IMR-90 (cell line): Measurements from ENCODE around the gene GNG2. TPM values are rescaled to one million over a fixed set of nuclear protein-coding genes. Genes with fewer than 3 reads are reported as not detected.

Source experiments
- ATAC-seq: fragments of 200-7000 bp; cut with Tn5 transposase; 2 replicates; pipeline ENCODE4 v1.9.1; 2020; ENCODE audit warnings: low read depth, mild to moderate bottlenecking, moderate library complexity
- BruUV-seq: library from RNA; stranded (reverse); fragments of 400-500 nt; replicated peaks from 2 replicates; lab custom pipeline; 2021; lab: Mats Ljungman, UMichigan
- CTCF ChIA-PET: fragments of 300-600 bp; formaldehyde crosslinking; extraction: SDS; loops from one replicate; lab custom pipeline; 2021; ENCODE audit warnings: antibody characterized with exemption; lab: Yijun Ruan, JAX
- POLR2A ChIA-PET: fragments of 300-600 bp; sonication (Branson Sonifier 250); formaldehyde crosslinking; loops from one replicate; lab custom pipeline; 2022; ENCODE audit warnings: antibody characterized with exemption; ENCODE audit not compliant: unreplicated experiment; lab: Charles Lee
- DNase-seq: peaks from one replicate; pipeline ENCODE4 v3.0.0; 2013
- H2AFZ ChIP-seq: replicated peaks from 2 replicates; pipeline ENCODE3; 2013; ENCODE audit warnings: low read length, mild to moderate bottlenecking; ENCODE audit not compliant: poor library complexity
- H2AK5ac ChIP-seq: 2 replicates; pipeline ENCODE4 v1.6.1; 2013; ENCODE audit warnings: low read depth, low read length, inconsistent platforms
- H2AK9ac ChIP-seq: replicated peaks from 2 replicates; pipeline ENCODE3; 2013; ENCODE audit warnings: mild to moderate bottlenecking, low read depth, low read length, moderate library complexity; ENCODE audit not compliant: poor library complexity
- H2BK120ac ChIP-seq: 2 replicates; pipeline ENCODE4 v1.6.1; 2013; ENCODE audit warnings: low read depth, low read length, inconsistent platforms
- H2BK15ac ChIP-seq: 3 replicates; pipeline ENCODE4 v1.6.1; 2013; ENCODE audit warnings: low read depth, low read length, inconsistent platforms
- H2BK20ac ChIP-seq: 2 replicates; pipeline ENCODE4 v1.6.1; 2013; ENCODE audit warnings: low read depth, mild to moderate bottlenecking, inconsistent platforms, low read length, moderate library complexity
- H2BK5ac ChIP-seq: 2 replicates; pipeline ENCODE4 v1.6.1; 2013; ENCODE audit warnings: mild to moderate bottlenecking, low read depth, low read length, inconsistent platforms; ENCODE audit not compliant: poor library complexity, severe bottlenecking
- H3K14ac ChIP-seq: replicated peaks from 2 replicates; pipeline ENCODE4 v1.6.1; 2013; ENCODE audit warnings: low read depth, low read length, inconsistent platforms
- H3K18ac ChIP-seq: 2 replicates; pipeline ENCODE4 v1.6.1; 2013; ENCODE audit warnings: low read depth, low read length, control low read depth
- H3K23ac ChIP-seq: 2 replicates; pipeline ENCODE4 v1.6.1; 2013; ENCODE audit warnings: low read depth, low read length, inconsistent platforms
- H3K27ac ChIP-seq: 2 replicates; pipeline ENCODE4 v1.5.1; 2013; ENCODE audit warnings: mild to moderate bottlenecking, control low read depth, low read length; ENCODE audit not compliant: insufficient read depth
- H3K27me3 ChIP-seq: 2 replicates; pipeline ENCODE4 v1.6.1; 2013; ENCODE audit warnings: low read length; ENCODE audit not compliant: control insufficient read depth, insufficient read depth
- H3K36me3 ChIP-seq: 2 replicates; pipeline ENCODE4 v1.6.1; 2013; ENCODE audit warnings: low read length, mixed read lengths; ENCODE audit not compliant: control insufficient read depth, insufficient read depth
- H3K4ac ChIP-seq: 2 replicates; pipeline ENCODE4 v1.6.1; 2013; ENCODE audit warnings: low read depth, low read length, inconsistent platforms
- H3K4me1 ChIP-seq: 2 replicates; pipeline ENCODE4 v1.6.1; 2013; ENCODE audit warnings: low read length, mixed read lengths; ENCODE audit not compliant: control insufficient read depth, insufficient read depth
- H3K4me2 ChIP-seq: 2 replicates; pipeline ENCODE4 v1.6.1; 2013; ENCODE audit warnings: low read depth, mild to moderate bottlenecking, control low read depth, low read length, moderate library complexity
- H3K4me3 ChIP-seq: 2 replicates; pipeline ENCODE4 v1.5.1; 2013; ENCODE audit warnings: low read depth, mild to moderate bottlenecking, control low read depth, low read length, moderate library complexity; ENCODE audit not compliant: insufficient read depth
- H3K56ac ChIP-seq: 2 replicates; pipeline ENCODE4 v1.6.1; 2013; ENCODE audit warnings: low read length, inconsistent platforms; ENCODE audit not compliant: insufficient read depth; ENCODE audit errors: extremely low read depth
- H3K79me1 ChIP-seq, 2 experiments: 2 replicates each; pipeline ENCODE4 v1.6.1; 2013; ENCODE audit warnings: low read length in 2 of 2, inconsistent platforms in 1 of 2, low read depth in 1 of 2
- H3K9ac ChIP-seq: 2 replicates; pipeline ENCODE4 v1.6.1; 2013; ENCODE audit warnings: low read depth, low read length, control low read depth
- H3K9me1 ChIP-seq: 2 replicates; pipeline ENCODE4 v1.6.1; 2013; ENCODE audit warnings: low read length, inconsistent platforms; ENCODE audit not compliant: insufficient read depth
- H3K9me3 ChIP-seq: 2 replicates; pipeline ENCODE4 v1.6.1; 2013; ENCODE audit warnings: low read length; ENCODE audit not compliant: control insufficient read depth, insufficient read depth
- H4K20me1 ChIP-seq: 2 replicates; pipeline ENCODE4 v1.6.1; 2013; ENCODE audit warnings: low read length, inconsistent platforms; ENCODE audit not compliant: insufficient read depth
- H4K5ac ChIP-seq: 2 replicates; pipeline ENCODE4 v1.6.1; 2013; ENCODE audit warnings: mild to moderate bottlenecking, low read depth, low read length, control low read depth
- H4K8ac ChIP-seq, 2 experiments: 2 replicates each; pipeline ENCODE4 v1.6.1; 2013; ENCODE audit warnings: low read depth in 2 of 2, low read length in 2 of 2, control low read depth in 1 of 2, inconsistent platforms in 1 of 2
- H4K91ac ChIP-seq: 2 replicates; pipeline ENCODE4 v1.6.1; 2013; ENCODE audit warnings: low read depth, low read length, inconsistent platforms; ENCODE audit not compliant: insufficient read depth
- BHLHE40 ChIP-seq: fragments of 150-350 bp; IDR thresholded peaks from 2 replicates; pipeline ENCODE4 v1.6.1; 2016; ENCODE audit warnings: mild to moderate bottlenecking, low read depth, low read length
- CEBPB ChIP-seq: IDR thresholded peaks from 2 replicates; pipeline ENCODE4 v1.6.1; 2012; ENCODE audit warnings: low read depth, low read length, improper control_type of control experiment
- CHD1 ChIP-seq: IDR thresholded peaks from 2 replicates; pipeline ENCODE4 v1.6.1; 2012; ENCODE audit warnings: low read depth, low read length, improper control_type of control experiment
- FOS ChIP-seq: fragments of 150-350 bp; IDR thresholded peaks from 2 replicates; pipeline ENCODE4 v1.6.1; 2016; ENCODE audit warnings: low read depth, low read length
- MAFK ChIP-seq: IDR thresholded peaks from 2 replicates; pipeline ENCODE4 v1.6.1; 2012; ENCODE audit warnings: low read depth, low read length, improper control_type of control experiment
- MAZ ChIP-seq: IDR thresholded peaks from 2 replicates; pipeline ENCODE4 v1.6.1; 2012; ENCODE audit warnings: low read depth, mild to moderate bottlenecking, low read length, improper control_type of control experiment, moderate library complexity, borderline replicate concordance
- MXI1 ChIP-seq: IDR thresholded peaks from 2 replicates; pipeline ENCODE4 v1.6.1; 2012; ENCODE audit warnings: low read depth, mild to moderate bottlenecking, low read length, moderate library complexity, borderline replicate concordance
- NFE2L2 ChIP-seq: fragments of 150-350 bp; IDR thresholded peaks from 2 replicates; pipeline ENCODE4 v1.6.1; 2016; ENCODE audit warnings: low read depth, mild to moderate bottlenecking, low read length
- POLR2A ChIP-seq: IDR thresholded peaks from 2 replicates; pipeline ENCODE4 v1.6.1; 2012; ENCODE audit warnings: mild to moderate bottlenecking, low read depth, low read length
- RAD21 ChIP-seq: IDR thresholded peaks from 2 replicates; pipeline ENCODE4 v1.6.1; 2012; ENCODE audit warnings: low read length, improper control_type of control experiment
- RCOR1 ChIP-seq: IDR thresholded peaks from 2 replicates; pipeline ENCODE4 v1.6.1; 2012; ENCODE audit warnings: mild to moderate bottlenecking, low read length, improper control_type of control experiment; ENCODE audit not compliant: insufficient replicate concordance
- RFX5 ChIP-seq: IDR thresholded peaks from 2 replicates; pipeline ENCODE4 v1.8.0; 2012; ENCODE audit warnings: low read depth, mild to moderate bottlenecking, low read length, moderate library complexity
- SMC3 ChIP-seq: fragments of 150-350 bp; IDR thresholded peaks from 2 replicates; pipeline ENCODE4 v1.6.1; 2016; ENCODE audit warnings: low read depth, mild to moderate bottlenecking, antibody characterized with exemption, low read length, moderate library complexity
- WGBS, 2 experiments: methylation state at CpG; one replicate each; pipeline versions ENCODE4 v1.1.5 to v1.1.7; 2013; ENCODE audit warnings: missing lambda C conversion rate in 2 of 2; ENCODE audit not compliant: insufficient read length in 1 of 2; ENCODE audit errors: extremely low coverage in 2 of 2; 5-methylcytosine and 5-hydroxymethylcytosine counted together
- dilution Hi-C: fragments of 300-500 bp; cut with HindIII; formaldehyde crosslinking; loops from one replicate; pipeline ENCODE4 v1.14.3; 2018; ENCODE audit warnings: low sequenced_read_pairs; ENCODE audit not compliant: unreplicated experiment
- in situ Hi-C: fragments of 300-500 bp; cut with MboI; formaldehyde crosslinking; loops from 3 replicates; pipeline ENCODE4 v1.14.3; 2019; ENCODE audit warnings: low sequenced_read_pairs, inconsistent platforms, mixed read lengths
- intact Hi-C: fragments of 100-400 bp; cut with micrococcal nuclease; formaldehyde crosslinking; loops from 2 replicates; pipeline ENCODE4 v1.10.0; 2022
- polyA plus RNA-seq, 3 experiments: library from polyadenylated mRNA; depleted of rRNA; stranded (reverse); fragments of >200 nt; gene quantifications; 2 replicates each; pipeline ENCODE4 v1.2.3, GENCODE V29; 2012; ENCODE audit warnings: low replicate concordance in 1 of 3
- total RNA-seq: library from RNA; depleted of rRNA; stranded (reverse); fragments of >200 nt; gene quantifications from 2 replicates; pipeline ENCODE4 v1.2.3, GENCODE V29; 2012
- TF ChIP-seq, protein P1 (sequence below): conservative IDR thresholded peaks from 2 replicates; pipeline ENCODE4 v1.5.1; 2012; ENCODE audit warnings: mild to moderate bottlenecking, low read depth, low read length, improper control_type of control experiment
- TF ChIP-seq, protein P2 (sequence below): fragments of 150-350 bp; IDR thresholded peaks from 2 replicates; pipeline ENCODE4 v1.6.1; 2016; ENCODE audit warnings: low read depth, mild to moderate bottlenecking, low read length, moderate library complexity, borderline replicate concordance
- TF ChIP-seq, protein P3 (sequence below): fragments of 150-350 bp; IDR thresholded peaks from 2 replicates; pipeline ENCODE4 v1.6.1; 2017; ENCODE audit warnings: mild to moderate bottlenecking, antibody characterized with exemption, low read length, low read depth

GNG2 gene
- total and polyA plus RNA-seq, 2 of the 4 experiments (the other 2 are of a cell fraction), result 13.1 to 14.6 TPM

DNA sequence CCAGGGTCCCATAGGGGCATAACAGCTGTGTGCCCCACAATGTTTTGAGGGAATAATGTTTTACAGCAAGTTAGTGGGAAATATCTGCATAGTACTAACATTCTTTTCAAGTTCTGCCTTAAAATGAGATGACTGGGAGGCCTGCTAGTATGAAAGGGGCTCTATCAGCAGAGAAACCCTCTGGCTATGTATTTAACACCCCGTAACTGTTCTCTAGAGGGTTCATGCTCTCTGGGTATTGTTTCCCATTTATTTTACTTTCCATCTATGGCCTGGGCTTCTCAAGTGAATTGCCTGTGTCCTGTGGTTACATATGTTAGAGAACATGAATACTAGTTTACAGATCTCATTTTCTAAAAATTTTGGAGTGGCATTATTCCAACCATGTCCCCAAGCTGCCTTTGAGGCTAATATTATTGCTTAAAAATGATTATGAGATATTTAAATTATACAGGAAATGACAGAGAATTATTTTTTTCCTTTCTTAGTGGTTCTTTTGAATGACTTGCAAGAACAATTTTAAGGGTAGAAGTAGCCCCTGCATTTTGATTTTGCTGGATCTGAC is 37.5 kb downstream of the GNG2 start:
- ChIA-PET CTCF (no interaction called here), POLR2A (no interaction called here)
- Histone ChIP-seq H3K27me3 (no peaks in the 10 kb centered on the region), H3K9ac (no peak overlapping the region), H3K14ac (no peak overlapping the region), H3K4me1 (peaks cover 2% of the 10 kb centered on the region; the same call in 1 of the 2 replicates), H2BK20ac (no peak overlapping the region), H4K20me1 (no peaks in the 10 kb centered on the region), H3K4me2 (no peak overlapping the region), H2AFZ (no peak overlapping the region), H4K91ac (no peak overlapping the region), H3K9me3 (no peaks in the 10 kb centered on the region), H3K23ac (no peak overlapping the region), H3K4me3 (no peak overlapping the region), H3K56ac (no peak overlapping the region), H3K79me1 (peaks cover 0 to 6% of the 10 kb centered on the region in 2 experiments; a peak in 1 of 4 replicates), H3K18ac (no peak overlapping the region), H4K8ac (no peak overlapping the region), H3K4ac (no peak overlapping the region), H4K5ac (no peak overlapping the region), H2BK15ac (no peak overlapping the region), H2AK5ac (no peak overlapping the region), H2BK120ac (no peak overlapping the region), H2AK9ac (no peak overlapping the region), H3K9me1 (peaks cover 5% of the 10 kb centered on the region; the same call in 1 of the 2 replicates), H2BK5ac (no peak overlapping the region), H3K36me3 (no peaks in the 10 kb centered on the region), H3K27ac (no peak overlapping the region)
- TF ChIP-seq RAD21, result no peak
- no peak for TF ChIP-seq SMC3
- TF ChIP-seq, protein P1, sequence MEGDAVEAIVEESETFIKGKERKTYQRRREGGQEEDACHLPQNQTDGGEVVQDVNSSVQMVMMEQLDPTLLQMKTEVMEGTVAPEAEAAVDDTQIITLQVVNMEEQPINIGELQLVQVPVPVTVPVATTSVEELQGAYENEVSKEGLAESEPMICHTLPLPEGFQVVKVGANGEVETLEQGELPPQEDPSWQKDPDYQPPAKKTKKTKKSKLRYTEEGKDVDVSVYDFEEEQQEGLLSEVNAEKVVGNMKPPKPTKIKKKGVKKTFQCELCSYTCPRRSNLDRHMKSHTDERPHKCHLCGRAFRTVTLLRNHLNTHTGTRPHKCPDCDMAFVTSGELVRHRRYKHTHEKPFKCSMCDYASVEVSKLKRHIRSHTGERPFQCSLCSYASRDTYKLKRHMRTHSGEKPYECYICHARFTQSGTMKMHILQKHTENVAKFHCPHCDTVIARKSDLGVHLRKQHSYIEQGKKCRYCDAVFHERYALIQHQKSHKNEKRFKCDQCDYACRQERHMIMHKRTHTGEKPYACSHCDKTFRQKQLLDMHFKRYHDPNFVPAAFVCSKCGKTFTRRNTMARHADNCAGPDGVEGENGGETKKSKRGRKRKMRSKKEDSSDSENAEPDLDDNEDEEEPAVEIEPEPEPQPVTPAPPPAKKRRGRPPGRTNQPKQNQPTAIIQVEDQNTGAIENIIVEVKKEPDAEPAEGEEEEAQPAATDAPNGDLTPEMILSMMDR, result no peak
- no peak for TF ChIP-seq CEBPB
- no peak for TF ChIP-seq BHLHE40
- no peak for TF ChIP-seq FOS
- TF ChIP-seq RCOR1, result no peak
- no peak for TF ChIP-seq RFX5
- TF ChIP-seq, protein P2, sequence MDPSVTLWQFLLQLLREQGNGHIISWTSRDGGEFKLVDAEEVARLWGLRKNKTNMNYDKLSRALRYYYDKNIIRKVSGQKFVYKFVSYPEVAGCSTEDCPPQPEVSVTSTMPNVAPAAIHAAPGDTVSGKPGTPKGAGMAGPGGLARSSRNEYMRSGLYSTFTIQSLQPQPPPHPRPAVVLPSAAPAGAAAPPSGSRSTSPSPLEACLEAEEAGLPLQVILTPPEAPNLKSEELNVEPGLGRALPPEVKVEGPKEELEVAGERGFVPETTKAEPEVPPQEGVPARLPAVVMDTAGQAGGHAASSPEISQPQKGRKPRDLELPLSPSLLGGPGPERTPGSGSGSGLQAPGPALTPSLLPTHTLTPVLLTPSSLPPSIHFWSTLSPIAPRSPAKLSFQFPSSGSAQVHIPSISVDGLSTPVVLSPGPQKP, result no peak
- TF ChIP-seq, protein P3, sequence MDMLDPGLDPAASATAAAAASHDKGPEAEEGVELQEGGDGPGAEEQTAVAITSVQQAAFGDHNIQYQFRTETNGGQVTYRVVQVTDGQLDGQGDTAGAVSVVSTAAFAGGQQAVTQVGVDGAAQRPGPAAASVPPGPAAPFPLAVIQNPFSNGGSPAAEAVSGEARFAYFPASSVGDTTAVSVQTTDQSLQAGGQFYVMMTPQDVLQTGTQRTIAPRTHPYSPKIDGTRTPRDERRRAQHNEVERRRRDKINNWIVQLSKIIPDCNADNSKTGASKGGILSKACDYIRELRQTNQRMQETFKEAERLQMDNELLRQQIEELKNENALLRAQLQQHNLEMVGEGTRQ, result no peak
- TF ChIP-seq POLR2A, result no peak
- TF ChIP-seq CHD1, result no peak
- no peak for TF ChIP-seq MXI1
- TF ChIP-seq MAZ, result no peak
- TF ChIP-seq NFE2L2, result no peak
- TF ChIP-seq MAFK, result no peak
- ATAC-seq (no peak), DNase-seq (no peak)
- dilution Hi-C loops (no loop called here), in situ Hi-C loops (no loop called here), intact Hi-C loops (no loop called here)
- BruUV-seq, result no TSS peak
- no CpG with 5 or more reads among the region's 1 CpG for WGBS, 2 experiments
